NCI-H1930 (cell line): Measurements from ENCODE around the gene ZNF263.
"Not testable (repeated sequence)": the region's sequence is repeated elsewhere in the genome, so short reads cannot be mapped to it uniquely, and the experiment has no call there.

Experiments
- DNase-seq, 2 experiments: peaks; one replicate each; lab custom pipeline; 2025; lab: John Stamatoyannopoulos, UW

Gene ZNF263

DNA sequence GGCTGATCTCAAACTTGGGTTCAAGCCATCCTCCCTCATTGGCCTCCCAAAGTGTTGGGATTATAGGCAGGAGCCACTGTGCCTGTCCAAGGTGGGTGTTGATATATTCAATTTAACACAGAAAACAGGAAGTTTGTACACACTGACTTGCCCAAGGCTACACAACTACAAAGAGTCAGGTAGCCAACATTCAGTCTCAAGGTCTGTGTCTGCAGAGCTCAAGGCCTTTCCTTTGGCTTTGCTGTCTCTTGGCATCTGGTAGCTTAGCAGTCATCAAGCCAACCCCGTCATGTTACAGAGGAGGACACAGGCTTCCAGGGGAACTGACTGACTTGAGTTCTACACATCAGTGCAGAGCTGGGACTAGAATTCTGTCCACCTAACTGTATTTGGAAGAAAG, 15.0 kb upstream of the ZNF263 start:
- DNase-seq: no peak

DNA sequence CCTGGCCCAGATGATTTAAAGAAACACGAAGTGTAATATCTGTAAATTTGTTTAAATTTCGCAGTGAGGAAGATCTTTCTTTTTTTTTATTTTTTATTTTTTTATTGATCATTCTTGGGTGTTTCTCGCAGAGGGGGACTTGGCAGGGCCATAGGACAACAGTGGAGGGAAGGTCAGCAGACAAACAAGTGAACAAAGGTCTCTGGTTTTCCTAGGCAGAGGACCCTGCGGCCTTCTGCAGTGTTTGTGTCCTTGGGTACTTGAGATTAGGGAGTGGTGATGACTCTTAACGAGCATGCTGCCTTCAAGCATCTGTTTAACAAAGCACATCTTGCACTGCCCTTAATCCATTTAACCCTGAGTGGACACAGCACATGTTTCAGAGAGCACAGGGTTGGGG, 12.6 kb upstream of the ZNF263 start:
- not testable (repeated sequence) for DNase-seq

DNA sequence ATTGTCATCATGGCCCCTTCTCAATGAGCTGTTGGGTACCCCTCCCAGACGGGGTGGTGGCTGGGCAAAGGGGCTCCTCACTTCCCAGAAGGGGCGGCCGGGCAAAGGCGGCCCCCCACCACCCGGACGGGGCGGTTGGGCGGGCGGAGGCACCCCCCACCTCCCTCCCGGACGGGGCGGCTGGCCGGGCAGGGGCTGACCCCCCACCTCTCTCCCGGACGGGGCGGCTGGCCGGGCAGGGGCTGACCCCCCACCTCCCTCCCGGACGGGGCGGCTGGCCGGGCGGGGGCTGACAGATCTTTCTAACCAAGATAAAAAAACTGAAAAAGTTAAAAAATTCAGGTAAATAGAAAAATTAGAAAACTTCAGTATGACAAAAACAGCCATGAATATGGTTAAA, 12.0 kb upstream of the ZNF263 start:
- DNase-seq: not testable (repeated sequence)

DNA sequence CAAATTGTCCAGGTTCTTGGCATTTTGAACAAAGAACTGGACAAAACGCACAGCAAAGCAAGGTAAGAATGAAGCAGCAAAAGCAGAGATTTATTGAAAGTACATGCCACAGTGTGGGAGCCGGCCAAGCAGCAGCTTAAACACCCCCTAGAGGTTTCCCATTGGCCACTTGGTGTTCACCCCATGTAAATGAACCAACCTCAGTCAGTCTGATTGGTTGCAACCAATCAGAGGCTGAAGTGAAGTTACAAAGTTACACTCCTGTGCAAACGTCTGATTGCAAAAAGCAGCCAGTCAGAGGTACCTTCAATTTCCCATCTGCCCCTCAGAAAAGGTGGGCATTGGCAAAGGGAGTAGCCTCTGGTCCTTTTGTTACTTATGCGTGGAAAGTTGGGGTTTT, 8.8 kb upstream of the ZNF263 start:
- no peak for DNase-seq

DNA sequence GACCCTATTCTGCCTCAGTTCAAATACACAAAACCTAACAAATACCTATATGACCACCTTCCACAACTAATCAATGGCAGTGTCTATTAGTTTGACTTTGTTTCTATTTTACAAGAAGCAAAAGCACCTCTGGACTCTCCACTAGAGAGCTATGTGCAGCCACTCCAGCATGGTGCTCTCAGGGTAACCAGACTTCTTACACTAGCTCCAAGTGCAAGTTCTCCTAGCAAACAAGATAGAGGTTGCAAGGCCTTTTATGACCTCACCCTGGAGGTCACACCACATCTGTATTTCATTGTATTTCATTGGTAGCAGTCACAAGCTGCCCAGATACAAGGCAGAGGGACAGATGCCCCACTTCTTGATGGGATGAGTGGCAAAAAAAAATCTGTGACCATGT, 8.3 kb upstream of the ZNF263 start:
- DNase-seq: no peak

DNA sequence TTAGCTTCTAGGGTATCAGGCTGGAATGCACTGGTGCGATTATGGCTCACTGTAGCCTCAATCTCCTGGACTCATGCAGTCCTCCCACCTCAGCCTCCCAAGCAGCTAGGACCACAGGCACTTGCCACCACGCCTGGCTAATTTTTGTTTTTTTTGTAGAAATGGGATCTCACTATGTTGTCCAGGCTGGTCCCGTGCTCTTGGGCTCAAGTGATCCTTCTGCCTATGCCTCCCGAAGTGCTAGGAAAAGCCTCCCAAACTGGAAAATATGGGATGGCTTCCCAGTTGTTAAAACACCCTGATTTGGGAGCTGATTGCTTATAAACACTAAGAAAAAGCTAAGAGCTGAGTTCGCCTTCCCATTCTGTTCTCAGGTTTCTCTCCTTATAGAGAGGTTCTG, 6.6 kb upstream of the ZNF263 start:
- DNase-seq: no peak

DNA sequence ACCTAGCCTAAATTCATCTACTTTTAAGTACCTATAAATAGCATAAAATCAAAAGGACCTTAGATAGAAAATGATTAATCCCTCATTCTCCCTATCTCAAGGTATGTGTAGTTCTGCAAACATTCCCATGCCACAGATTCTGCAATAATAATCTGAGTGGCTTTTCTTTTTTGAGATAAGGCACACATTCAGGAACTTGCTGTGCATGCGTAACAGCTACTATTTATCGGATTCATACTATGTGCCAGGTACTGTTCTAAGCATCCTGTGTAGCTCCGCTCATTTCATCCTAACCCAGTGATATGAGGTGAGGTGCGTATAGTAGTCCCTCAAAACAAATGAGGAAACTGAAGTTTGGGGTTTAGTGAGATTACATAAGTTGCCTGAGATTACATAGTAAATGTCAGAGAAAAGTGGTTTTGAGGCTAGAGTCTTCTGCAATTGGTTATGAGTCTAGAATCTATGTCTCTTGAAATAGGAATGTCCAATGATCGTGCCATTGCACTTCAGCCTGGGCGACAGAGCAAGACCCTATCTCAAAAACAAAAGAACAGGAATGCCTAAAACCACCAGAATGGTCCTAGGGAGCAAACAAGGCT, 2.0 kb upstream of the ZNF263 start:
- DNase-seq: no peak

DNA sequence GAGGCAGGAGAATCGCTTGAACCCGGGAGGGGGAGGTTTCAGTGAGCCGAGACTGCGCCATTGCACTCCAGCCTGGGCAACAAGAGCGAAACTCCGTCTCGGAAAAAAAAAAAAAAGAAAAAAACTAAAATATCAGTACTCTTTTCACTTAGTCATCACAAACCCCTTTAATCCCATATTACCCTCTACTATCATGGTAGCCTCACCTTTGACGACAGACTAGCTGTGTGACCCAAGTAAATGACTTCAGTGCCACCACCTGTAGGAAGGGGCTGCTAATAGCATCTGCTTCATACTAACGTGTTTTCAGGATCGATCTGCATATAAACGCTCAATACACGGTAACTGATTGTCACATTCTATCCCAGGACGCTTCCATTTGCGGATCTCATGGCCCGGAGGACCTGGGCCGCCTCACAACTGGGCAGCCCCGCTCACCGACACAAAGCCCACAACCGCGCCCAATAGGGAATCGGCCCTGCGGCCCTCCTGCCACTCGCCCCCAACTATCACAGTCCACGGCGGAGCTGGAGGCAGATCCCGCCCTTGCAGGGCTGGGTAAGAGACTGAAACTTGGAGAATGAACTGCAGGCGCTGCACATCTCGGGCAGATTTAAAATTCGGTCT, 1.1 kb upstream of the ZNF263 start:
- peak; percentile 73 to 80 for DNase-seq

DNA sequence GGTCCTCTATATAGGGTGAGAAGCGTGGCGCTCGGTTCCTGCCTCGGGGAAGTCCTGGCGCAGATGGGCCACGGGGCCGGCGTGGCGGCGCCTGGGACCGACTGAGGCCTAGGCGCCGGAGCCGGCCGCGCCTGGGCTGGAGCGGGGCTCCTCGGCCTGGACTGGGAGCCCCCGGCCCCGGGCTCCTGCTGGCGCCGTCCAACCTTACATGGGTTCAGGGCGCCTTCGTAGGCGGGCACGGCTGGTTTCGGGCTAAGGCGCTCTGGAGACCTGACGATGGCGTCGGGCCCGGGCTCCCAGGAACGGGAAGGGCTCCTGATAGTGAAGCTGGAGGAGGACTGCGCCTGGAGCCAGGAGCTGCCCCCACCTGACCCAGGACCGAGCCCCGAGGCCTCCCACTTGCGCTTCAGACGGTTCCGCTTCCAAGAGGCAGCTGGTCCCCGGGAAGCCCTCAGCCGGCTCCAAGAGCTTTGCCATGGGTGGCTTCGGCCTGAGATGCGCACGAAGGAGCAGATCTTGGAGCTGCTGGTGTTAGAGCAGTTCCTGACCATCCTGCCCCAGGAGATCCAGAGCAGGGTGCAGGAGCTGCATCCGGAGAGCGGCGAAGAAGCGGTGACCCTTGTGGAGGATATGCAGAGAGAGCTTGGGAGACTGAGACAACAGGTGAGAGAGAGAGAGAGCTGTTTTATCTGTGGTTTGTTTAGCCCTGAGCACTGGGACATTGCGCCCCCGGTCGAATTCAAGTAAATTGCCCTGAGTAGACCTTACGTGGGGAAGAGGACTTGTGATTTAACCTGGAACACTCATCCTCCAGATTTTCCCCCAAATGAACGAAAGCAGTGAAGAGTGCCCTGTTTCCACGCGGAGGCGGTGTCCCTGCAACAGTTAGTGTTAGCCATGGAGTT, 504 bp downstream of the ZNF263 start:
- no peak for DNase-seq

DNA sequence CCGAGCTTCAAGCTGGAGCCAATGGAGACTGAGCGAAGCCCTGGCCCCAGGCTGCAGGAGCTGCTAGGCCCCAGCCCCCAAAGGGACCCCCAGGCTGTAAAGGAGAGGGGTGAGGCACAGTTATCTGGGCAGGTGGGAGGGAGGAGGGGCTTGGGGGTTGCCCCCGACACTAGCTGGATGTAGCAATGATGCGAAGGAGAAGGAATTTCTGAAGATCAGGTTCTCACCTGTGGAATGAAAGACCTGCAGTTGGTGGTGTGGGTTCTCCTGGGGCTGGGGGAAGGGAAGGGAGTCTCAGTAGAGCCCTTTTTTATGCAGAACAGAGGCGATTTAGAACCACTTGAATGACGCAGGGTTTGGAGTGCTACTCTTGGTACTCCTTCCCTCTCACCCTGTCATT, 1.8 kb downstream of the ZNF263 start:
- no peak for DNase-seq

DNA sequence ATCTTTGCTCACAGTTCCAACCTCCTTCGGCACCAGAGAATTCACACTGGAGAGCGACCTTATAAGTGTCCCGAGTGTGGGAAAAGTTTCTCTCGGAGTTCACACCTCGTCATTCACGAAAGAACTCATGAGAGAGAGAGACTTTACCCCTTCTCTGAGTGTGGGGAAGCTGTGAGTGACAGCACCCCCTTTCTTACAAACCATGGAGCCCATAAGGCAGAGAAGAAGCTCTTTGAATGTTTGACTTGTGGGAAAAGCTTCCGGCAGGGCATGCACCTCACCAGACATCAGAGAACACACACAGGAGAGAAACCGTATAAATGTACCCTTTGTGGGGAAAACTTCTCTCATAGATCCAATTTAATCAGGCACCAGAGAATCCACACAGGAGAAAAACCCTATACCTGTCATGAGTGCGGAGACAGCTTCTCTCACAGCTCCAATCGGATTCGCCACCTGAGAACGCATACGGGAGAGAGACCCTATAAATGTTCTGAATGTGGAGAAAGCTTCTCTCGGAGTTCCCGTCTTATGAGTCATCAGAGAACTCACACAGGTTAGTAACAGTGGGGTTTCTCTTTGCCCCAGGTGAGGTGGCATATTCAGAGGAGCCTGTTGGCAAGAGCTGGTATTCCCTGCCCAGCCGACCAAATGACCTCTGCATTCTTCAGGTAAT, 6.8 kb downstream of the ZNF263 start:
- DNase-seq: no peak

DNA sequence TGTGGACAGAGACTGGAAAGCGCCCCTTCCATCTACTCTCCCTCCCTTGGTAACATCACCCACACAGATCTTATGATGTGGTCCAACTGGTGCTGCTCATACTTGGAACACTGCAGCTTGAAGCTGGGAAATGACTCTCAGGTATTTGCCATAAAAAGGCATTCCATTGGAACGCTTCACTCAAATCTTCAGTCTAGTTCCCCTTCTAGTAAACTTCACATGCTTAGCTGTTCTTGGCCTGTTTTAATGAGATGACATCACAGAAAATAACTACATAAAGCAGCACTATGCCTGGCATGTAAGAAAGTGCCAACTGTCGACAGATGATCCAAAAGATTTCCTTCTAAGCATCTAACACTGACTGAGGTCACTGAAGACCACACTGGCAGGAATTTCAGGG, 9.3 kb downstream of the ZNF263 start:
- DNase-seq: no peak

DNA sequence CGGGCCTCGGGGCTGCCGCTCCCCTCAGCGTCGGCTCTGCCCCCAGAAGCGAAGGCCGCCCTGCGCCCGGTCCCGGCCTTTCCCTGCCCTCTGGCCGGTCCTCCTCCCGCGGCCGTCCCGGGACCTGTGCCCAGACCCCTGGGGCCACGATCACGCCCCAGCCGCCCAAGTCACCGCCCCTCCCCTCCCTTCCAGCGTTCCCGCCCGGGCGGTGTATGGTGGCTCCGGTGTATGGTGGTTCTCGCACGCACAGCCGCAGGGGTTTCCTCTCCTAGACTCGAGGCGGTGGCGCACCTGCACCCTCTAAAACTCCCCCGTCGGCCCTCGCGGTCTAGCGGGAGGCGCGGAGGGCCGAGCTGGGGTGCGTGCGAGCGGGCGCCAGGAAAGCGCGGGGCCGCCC, 11.9 kb downstream of the ZNF263 start:
- DNase-seq: no peak

DNA sequence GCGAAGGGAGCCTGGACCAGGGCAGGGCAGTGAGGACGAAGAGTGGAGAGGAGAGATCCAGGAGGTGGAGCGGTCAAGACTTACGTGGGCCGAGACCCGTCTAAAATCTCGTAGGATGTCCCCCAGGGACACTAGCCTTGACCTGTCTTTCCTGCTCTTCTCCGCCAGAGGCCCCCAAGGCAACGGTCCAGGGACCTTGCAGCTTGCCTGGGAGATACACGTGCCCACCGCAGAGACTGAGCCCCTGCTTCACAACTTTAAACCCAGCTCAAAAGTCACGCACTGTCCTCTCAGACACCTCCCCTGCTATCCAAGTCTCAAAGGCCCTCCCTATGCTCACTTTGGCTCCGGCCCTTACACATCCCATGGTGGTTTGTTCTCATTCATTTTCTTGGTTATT, 12.5 kb downstream of the ZNF263 start:
- no peak for DNase-seq

DNA sequence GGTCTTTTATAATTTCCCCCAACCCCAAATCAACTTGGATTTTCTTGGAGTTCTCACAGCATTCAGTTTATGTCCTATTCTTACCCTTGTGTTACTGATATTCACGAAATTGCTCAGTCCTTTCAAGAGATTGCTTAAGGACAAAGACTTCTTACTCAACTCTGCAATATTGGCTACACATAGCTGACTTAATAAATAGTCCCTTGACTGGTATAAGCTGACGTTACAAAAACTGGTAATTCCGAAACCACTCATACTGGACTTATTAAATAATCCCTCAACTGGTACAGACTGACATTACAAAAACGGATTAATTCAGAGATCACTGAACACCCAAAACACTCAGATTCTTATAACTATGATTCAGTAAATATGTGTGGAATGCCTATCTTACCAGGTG, 21.1 kb downstream of the ZNF263 start:
- DNase-seq: no peak

DNA sequence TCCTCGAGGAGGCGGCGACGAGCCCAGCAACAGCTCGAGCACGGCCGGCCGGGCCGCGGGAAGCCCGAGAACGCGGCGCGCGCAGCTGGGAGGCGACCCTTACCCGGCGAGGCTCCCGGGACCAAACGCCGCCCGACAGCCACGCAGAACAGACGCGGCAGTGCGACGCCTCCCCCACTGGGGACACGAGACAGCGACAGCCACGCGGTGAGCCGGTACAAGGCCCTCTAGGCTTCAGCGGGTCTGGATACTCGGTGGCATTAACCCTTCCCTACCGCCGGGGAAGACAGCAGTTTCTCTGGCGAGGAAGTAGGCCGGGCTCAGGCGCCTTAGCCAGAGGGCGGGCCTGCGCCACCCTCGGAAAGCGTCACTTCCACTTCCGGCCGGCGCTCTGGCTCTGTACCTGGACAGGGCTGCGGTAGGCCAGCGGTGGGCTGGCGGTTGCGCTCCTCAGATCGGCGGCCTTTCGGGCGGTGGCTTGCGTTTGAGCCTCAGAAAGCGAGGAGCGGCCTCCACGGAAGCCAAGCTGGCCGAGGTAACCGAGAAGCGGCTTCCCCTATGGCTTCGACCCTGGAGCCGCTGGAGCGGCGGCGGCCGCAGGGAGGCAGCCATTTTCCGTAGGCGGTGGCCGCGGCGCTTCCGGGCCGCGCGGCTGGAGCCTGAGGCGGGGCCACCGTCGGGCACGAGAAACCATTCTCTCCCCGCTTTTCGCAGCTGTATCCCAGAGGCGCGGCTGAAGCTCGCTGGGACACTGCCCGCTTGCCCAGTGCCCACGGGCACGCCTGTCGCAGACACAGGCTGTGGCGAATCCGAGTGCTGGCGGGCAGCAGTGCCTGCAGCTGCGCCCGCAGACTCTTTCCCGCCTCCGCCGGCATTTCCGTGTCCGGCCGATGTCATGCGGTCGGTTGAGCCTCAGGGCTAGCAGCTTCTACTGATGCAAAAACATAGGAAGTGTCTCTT, 22.1 kb downstream of the ZNF263 start, which contains the start of the genes TIGD7 and ZNF75A:
TIGD7 (minus strand) TSS at position 322 of the 960 bp plus-strand sequence. CDS start 4,816 bp downstream, outside the sequence.
ZNF75A (plus strand) TSS at position 389 of the 960 bp plus-strand sequence. CDS start 2,932 bp downstream, outside the sequence.
- peak; percentile 86 to 92 for DNase-seq

DNA sequence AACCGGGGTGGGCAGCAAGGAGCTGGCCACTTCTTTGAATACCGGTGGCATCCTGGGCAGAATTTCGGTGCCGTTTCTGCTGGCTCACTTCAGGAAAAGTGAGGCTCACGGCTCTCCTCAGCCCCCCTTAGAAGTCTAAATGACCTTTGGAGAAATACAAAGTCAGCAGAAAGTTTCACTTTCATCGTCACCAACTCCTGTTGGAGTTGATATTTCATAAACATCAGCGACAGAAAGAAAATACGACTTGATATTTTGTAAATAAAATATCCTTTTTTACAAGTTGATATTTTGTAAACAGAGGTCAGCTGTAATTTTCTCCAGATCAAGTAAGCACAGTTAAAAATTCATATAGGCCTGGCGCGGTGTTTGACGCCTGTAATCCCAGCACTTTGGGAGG, 22.8 kb downstream of the ZNF263 start:
- DNase-seq: no peak

DNA sequence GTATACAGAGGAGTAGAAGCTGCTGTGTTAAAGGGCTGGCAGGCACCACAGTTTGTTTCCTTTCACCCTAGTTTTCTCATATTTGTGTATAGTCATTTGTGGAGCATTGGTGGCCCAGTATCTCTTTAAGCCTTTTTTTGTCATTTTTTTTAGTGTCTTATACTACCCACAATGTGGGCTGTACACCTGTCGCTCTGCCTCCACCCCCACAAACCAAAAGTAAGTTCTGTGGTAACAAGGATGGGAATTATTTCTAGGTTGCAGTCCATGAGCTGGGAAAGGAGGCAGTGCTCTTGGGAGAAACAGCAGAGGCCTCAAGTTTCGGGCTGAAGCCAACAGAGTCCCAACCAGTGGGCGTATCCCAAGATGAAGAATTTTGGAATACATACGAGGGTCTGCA, 28.2 kb downstream of the ZNF263 start:
- no peak for DNase-seq

DNA sequence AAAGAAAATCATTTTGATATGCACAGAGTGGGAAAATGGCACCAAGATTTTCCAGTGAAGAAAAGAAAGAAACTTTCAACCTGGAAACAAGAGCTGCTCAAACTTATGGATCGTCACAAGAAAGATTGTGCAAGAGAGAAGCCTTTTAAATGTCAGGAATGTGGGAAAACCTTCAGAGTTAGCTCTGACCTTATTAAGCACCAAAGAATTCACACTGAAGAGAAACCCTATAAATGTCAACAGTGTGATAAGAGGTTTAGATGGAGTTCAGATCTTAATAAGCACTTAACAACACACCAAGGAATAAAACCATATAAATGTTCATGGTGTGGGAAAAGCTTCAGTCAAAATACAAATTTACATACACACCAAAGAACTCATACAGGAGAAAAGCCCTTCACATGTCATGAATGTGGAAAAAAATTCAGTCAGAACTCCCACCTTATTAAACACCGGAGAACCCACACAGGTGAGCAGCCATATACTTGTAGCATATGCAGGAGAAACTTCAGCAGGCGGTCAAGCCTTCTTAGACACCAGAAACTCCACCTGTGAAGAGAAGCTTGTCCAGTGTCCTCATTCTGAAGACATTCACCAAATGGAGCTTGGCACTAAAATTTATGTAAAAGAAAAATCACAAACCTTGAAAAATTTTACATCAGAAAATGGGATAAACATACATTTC, 34.2 kb downstream of the ZNF263 start:
- no peak for DNase-seq

DNA sequence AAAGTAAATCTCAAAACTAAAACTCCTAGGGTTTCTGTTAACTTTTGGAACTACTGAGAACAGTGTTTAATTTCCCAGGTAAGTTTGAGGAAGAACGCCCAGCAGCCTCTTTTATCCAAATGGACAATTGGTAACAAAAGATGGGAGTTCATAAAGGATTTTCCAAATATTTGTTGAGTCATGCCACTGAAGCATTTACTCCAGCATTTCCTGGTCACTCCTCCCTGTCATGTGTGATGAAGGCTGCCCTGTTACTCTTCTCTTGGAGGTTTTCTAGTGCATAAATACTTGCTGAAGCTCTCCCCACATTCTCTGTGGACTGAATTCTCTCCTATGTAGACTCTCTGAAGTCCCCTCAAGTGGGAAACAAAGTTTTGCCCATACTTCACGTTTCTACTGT, 38.5 kb downstream of the ZNF263 start:
- no peak for DNase-seq

DNA sequence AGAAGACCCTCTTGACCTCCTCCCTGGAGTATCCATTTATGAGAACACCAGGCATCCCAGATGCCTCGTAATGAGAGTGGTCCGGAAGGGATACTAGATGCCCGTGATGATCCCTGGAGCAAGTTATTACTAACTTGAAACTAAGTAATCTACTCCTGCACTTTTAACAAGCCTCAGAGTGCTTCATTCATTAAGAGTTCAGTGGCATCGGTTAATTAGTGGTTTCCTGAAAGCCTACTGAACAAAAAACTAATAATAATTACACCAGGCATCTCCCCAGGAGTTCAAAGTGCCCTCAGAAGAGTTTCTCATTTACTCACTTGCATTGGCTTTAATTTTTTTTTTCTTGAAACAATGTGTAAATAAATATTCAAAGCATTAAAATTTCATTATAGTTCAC, 44.2 kb downstream of the ZNF263 start:
- DNase-seq: no peak
